ENCODE data around the gene EDNRB. TPM values are rescaled to one million over a fixed set of nuclear protein-coding genes. Genes with fewer than 3 reads are reported as not detected.
"Not testable (repeated sequence)": the region's sequence is repeated elsewhere in the genome, so short reads cannot be mapped to it uniquely, and the experiment has no call there.

EDNRB gene
- 15.6 TPM for total RNA-seq
- long read RNA-seq, full-length matches to known transcripts: 10 of 11 reads
- long read RNA-seq, partial matches to known transcripts: 0 of 11 reads
- long read RNA-seq, other reads (novel, unspliced or antisense): 1 of 11 reads

DNA sequence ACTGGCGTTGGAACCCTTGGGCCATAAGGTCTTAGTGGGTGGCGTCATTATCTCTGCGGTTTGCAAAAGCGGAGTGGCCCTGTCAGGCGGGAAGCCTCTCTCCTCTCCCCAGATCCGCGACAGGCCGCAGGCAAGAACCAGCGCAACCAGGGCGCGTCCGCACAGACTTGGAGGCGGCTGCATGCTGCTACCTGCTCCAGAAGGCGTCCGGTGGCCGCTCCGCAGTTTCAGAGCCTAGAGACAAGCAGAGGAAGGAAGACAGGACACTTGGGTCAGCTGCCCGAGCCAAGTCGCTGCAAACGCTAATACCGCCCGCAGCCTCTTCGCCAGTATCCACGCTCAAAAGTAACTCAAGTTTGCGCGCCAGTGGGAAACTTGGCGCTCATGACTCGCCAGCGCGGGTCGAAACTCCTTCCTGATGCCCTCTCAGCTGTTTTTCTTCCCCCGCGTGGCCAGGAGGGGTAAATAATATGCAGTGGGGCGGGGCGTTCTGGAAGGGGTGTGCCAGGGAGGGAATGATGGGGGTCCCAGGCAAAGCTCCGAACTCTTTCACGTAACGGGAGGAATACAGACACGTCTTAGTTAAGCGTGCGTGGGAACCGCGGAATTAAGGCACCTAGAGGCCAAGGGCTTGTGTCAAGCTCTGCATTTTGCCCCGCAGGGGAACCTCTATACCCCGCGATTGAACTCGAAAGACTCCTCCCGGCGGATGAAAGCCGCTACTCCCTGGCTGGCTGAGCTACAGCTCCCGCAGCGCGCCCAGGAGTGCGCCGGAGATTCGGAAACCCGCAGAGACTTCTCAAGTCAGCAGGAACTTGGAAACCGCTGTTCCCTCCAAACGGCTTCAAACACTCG, at the start of gene EDNRB:
Gene EDNRB (minus strand): TSS at position 441 of the 855 bp plus-strand sequence. CDS start 258 bp downstream, at position 183.
- intact Hi-C loops (cut with micrococcal nuclease): no loop called here
- DNase-seq: peak; percentile 67
- ATAC-seq: peak; percentile 73

DNA sequence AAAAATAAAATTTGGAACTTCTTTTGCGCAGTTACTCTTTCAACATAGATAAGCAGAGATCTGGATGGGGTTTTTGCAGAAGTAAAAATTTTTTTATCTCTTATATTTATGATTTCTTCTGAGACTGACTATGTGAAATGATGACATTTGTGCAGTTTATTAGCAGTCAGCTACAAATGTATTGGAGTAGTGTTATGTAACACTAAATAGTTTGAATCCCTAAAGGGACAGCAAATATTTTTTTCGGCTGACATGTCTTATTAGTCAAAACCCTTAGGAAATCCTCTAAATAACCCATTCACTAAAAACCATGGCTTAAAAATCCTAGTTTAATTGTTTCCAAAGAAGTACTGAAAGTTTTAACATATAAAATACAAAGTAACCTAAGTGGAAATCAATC, 48.0 kb upstream of the EDNRB start:
- ATAC-seq (peak; percentile 80), DNase-seq (no peak)
- intact Hi-C loops (cut with micrococcal nuclease): no loop called here

DNA sequence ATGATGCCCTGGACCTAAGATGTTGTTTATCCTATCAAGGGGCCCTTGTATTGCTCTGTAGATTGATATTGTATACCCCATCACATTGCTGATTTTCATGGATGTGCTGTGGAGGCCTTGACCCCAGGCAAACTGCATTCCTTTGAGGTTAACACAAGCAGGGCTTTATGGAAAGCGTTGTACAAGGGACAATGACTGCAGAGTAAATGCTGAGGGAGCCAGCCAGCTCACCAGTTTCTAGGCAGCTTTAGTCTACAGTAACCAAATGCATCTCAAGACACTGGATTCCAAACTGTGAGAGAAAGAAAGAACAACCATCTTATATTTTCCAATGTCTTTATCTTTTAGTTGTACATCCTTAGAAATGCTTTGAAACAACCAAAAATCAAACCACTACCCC, 34.1 kb upstream of the EDNRB start:
- ATAC-seq: no peak
- intact Hi-C loops (cut with micrococcal nuclease): no loop called here
- DNase-seq: no peak

DNA sequence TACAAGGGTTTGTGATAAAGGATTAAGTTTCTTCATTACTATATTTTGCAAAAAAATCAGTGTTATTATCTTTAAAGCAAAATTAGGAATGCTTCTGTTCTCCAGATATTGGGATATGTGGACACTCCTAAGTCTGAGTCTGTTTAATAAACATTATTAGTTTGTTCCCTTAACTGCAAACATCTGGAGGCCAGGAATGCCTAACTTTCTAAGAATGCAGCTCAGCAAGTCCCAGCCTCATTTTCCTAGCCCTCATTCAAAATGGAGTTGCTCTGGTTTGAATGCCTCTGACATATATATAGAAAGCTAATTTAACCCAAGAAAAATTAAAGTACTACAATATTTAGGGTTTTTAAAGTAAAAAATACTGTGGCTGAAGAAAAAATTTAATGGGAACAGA, 33.6 kb upstream of the EDNRB start:
- ATAC-seq (no peak), DNase-seq (no peak)
- intact Hi-C loops (cut with micrococcal nuclease): no loop called here

DNA sequence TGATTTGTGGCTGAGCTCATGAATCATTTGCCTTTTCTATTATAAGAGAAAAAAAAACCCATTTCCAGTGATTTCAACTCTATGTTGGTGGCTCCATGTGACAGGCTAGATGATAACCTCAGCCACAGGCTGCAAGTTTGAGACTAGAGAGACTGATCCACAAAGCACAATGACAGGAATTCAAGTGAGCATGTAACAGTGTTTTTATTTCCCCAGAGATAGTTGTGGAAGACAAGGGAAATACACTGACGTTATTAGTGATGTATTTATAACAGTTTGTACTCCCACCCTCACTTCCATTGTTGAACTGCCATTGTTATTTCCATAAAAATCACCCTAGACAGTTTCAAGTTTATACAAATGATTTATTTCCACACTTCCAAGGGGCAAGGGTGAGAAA, 27.9 kb upstream of the EDNRB start:
- peak; percentile 45 for ATAC-seq
- intact Hi-C loops (cut with micrococcal nuclease): no loop called here

DNA sequence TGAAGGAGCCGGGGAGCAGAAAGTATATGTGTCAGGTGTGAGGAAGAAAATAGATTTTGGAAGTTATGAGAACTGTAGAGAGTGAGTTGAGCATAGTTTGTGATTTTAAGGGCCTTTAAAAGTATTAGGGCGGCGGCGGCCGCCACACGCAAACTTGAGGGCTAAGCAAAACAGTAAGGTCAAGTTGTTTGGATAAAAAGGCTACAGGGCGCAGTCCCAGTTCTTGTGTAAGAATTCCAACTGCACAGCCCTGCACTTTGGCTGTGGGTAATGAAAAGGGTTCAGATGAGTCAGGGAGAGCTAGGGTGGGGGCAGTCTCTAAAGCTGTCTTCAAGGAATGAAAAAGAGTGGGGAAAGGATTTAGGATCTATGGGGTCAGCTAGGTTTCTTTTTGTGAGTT, 16.4 kb upstream of the EDNRB start:
- intact Hi-C loops (cut with micrococcal nuclease); ATAC-seq; DNase-seq: not testable (repeated sequence)

More for the DNA sequence above, 27.9 kb upstream of the EDNRB start:
- DNase-seq: no peak

DNA sequence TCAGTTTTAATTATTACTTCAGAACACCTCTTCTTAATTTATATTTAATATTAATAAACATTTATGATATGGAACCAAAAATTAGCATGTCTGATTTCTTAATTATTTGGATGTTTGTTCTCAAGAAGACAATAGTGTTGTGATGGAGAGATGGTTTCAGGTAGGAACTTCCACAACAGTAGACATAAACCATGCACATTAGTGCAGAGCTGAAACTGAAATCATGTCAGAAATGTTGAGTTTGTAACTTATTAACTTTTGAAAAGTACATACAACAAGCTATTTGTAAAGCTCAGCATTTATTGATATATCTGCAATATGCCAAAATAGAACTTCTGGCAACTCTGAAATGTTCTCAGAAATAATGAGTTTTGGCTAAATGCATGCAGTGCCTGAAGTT, 11.8 kb upstream of the EDNRB start:
- ATAC-seq (no peak), DNase-seq (no peak)
- intact Hi-C loops (cut with micrococcal nuclease): no loop called here

DNA sequence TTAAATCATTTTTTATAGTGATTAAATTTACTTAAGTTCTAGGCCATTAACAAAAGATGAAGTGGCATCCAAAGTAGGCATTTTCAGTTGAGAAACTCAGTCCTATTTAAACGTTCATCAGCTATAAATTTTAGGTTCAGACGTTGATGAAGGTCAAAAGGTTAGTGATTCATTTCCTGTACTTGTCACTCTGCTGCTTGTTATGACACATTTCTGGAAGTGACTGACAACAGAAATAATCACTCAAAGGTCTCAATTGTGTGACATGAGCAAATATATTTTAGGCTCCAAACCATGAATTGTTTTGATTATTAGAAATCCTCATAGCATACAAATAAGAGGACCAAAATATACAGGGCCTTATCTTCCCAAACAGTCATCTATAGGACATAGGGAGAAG, 10.3 kb upstream of the EDNRB start:
- no peak for ATAC-seq
- intact Hi-C loops (cut with micrococcal nuclease): no loop called here
- DNase-seq: no peak

DNA sequence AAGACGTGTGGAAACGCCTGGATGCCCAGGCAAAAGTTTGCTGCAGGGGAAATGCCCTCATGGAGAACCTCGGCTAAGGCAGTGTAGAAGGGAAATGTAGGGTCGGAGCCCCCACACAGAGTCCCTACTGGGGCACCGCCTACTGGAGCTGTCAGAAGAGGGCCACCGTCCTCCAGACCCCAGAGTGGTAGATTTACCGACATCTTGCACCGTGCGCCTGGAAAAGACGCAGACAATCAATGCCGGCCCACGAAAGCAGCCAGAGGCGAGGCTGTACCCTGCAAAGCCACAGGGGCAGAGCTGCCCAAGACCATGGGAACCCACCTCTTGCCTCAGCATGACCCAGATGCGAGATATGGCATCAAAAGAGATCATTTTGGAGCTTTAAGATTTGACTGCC, 7.0 kb upstream of the EDNRB start:
- DNase-seq (no peak), ATAC-seq (no peak)
- intact Hi-C loops (cut with micrococcal nuclease): no loop called here

DNA sequence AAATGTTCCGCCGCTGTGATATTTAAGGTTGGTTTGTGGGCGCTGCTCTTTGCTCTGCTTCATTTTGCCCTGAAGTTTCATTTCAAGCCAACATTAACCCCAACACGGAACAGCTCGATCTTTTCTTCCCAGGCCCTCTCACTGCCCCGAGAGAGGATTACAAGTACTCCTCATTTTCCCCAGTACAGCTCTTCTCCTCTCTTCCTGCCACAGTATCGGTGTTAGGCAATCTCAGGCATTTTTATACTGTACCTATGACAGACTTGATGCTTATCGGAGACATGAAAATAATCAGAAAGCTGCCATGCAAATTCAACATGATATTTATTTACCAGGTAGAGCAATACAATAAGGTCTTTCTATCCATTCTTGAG, 1.3 kb upstream of the EDNRB start:
- intact Hi-C loops (cut with micrococcal nuclease): no loop called here
- DNase-seq (no peak), ATAC-seq (peak; percentile 39)

DNA sequence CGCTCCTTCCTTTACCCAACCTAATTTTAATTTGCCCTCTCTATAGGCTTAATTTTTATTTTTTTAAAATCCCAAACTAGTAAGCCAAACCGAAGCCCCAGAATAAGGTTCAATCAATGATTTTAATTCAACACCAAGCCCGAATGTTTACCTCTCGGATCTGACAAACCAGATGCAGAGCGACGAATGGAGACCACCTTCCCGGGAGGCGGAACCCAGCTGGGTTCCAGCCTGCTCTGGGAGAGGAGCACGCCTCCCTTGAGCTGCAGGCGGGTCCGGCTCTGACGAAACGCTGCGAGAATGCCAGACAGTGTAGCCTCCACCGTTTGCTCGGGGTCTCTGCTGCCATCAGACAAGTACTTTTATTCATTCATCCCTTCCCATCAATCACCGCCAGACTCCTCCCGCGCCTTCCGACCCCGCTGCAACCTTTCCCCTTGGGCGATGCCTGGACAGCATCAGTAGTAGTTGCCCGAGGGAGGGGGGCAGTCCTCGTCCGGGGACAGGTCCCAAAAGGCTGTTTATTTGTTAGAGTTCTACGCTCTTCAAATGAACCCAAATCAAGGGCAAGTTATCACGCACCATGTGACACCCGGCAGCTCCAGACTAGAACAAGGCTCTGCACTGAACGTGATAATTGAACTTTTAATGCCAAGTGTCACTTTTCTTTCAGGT, 752 bp upstream of the EDNRB start:
- intact Hi-C loops (cut with micrococcal nuclease): no loop called here
- DNase-seq: peak; percentile 76
- peak; percentile 89 for ATAC-seq

DNA sequence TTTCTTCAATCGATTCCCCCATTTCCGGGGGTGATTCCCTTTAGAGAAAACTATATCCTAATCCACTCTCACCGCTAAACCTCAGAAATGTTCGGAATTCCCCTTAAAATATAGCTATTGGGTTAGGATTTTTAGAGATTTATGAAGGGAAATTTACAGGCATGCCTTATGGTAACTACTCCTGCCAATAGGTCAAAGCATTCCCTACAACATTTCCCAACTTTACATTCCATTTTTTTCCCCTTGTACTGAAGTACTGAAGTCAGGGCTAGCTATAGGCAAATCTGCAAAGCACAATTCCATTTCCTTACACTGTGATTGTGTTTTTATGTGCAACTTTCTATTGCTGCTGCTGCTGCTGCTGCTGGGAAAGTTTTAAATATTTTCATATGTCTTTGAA, 2.1 kb downstream of the EDNRB start:
- no peak for DNase-seq
- ATAC-seq: no peak
- intact Hi-C loops (cut with micrococcal nuclease): no loop called here

DNA sequence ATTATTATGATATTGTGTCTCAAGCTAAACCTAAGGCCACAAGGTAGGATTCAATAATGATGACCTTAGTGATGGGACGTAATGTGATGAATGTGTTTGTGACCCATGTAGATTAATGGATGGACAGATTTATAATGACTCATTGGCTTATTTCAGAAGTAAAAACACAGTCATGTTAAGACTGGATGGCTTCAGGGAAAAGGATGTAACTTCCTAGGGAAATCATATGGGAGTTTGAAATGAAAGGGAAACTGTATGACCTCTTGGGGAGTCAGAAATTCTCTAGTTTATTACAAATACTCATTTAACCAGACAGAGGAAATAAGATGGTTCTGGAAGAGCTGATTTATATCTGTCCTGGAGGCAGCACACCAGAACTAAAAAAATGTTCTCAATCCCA, 2.9 kb downstream of the EDNRB start:
- ATAC-seq (no peak), DNase-seq (no peak)
- intact Hi-C loops (cut with micrococcal nuclease): no loop called here

DNA sequence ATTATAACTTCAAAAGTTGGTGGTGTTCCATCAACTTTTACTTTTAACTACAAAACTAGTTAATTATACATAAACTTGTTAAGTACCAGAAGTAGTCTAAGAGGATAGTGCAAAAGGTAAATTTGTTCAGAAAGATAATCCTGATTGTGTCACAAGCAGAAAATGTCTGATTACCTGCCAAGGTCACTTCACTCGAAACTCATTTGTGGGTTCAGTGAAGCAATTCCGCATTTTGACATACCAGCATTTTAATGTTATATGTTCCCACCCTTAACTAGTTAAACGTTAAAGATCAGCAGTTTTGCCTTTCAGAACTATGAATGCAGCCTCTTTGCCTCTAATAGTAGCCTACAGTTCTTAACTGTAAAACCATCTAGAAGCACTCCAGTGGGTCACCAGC, 5.6 kb downstream of the EDNRB start:
- intact Hi-C loops (cut with micrococcal nuclease): no loop called here
- DNase-seq (no peak), ATAC-seq (no peak)

DNA sequence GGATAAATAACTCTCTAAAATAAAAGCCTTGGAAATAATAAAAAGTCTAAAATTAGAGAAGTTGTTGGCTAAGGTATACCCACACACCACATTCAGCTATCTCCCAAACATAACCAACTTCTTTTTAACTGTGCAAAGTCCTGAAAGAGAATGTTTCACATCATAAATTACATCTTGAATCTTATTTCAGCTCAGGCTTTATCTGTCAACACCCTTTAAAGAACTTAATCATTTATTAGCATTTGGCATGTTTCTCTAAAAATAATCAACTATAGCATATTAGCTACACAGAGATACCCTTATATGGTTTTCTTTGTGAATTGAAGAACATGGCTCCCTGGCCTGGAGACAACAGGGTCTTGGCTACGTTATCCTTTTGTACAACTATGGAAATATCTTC, 6.9 kb downstream of the EDNRB start:
- intact Hi-C loops (cut with micrococcal nuclease): no loop called here
- ATAC-seq (no peak), DNase-seq (no peak)

DNA sequence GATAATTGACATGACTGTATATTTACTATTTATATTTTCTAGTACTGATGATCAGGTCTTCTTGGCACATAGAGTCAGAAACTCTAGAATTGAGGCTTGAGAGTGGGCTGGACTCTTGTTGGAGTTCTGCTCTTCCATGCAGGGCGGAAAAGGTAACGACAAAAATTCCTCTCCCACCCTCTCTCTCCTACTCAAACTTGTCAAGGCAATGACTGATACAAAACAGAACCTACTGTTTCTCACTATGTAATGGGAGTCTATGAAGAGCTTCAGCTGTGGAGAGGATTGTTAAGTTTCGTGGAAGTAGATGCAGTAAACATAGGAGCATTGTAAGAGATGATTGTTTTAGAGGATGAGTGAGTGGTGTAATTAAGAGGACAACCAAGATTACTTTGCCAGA, 8.8 kb downstream of the EDNRB start:
- intact Hi-C loops (cut with micrococcal nuclease): no loop called here
- ATAC-seq: no peak
- no peak for DNase-seq

DNA sequence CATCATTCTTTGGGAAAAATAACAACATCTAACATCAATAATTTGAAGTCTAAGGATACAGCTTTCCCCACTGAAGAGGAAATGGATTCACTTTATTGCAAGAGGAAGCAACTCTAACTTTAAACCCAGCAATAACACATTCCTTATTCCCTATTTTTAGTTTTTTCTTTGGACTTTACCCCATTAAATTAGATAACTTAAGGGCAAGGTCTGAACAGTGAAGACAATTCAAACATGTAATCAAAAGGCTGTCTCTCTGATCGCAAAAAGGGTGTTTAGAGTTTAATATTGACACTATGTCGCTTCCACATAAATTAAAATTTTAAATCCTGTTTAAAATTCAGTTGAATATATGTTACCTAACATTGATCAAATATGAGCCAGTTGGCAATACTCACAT, 10.1 kb downstream of the EDNRB start:
- DNase-seq (no peak), ATAC-seq (no peak)
- intact Hi-C loops (cut with micrococcal nuclease): no loop called here

DNA sequence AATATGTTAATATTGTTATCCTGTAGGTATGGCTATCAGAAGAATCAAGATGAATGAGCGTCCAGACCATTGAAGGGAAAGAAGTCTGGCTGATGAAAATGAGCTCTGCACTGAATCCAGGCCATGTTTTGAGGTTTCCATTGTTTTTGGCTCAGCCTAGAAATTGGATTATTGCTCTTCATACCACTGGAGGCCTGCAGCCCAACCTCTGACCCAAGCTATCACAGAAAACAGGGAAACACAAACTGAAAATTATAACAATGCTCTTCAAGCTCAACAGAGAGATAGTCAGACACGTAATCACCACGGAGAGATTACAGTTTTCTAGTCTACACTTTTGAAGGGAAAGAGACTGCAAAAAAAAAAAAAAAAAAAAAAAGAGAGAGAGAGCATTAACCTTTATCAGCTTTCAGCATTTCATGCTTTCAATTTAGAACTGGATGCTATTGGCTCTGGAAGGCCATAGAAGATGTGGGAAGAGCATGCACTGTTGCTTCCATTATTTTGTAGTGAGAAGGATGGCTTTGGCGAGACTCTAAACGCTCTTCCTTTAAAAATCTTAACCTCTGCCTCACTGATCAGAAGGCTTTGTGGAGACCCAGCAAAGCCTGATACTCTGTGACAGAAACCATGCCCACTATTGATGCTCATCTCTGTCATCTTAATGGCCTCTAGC, 10.8 kb downstream of the EDNRB start:
- ATAC-seq: peak; percentile 68
- peak; percentile 34 for DNase-seq
- intact Hi-C loops (cut with micrococcal nuclease): no loop called here

DNA sequence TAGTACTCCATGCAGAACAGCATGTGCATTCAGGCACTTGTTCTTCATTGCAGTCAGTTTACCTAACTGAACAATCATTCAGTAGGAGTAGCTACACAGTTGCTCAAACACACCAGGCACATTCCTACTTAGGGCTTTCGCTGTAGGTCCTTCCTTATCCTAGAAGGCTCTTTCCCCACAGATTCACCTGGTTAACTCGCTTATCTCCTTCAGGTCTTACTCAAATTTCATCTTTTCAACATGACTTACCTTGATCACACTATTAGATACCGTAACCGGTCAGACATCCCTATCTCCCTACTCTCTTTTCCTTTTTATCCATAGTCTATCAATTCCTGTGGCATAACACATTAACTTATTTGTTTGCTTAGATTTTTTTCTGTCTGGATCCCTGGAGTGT, 14.6 kb downstream of the EDNRB start:
- ATAC-seq: no peak
- intact Hi-C loops (cut with micrococcal nuclease): no loop called here
- DNase-seq: no peak

DNA sequence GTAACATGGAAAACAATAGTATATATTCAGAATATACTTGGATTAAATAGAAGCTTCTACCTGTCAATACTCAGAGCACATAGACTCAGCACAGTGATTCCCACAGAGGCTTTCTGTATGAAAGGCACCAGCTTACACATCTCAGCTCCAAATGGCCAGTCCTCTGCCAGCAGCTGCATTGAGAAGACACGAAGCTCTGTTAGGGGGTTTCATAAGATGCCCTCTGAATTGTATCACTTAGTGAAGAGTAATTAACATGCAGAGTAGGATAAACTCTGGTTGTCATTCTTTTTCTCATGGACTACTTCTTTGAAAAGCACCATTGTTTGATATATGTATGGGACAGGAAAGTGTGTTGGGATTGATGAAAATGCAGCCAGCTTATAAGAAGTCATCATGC, 15.2 kb downstream of the EDNRB start:
- DNase-seq (no peak), ATAC-seq (no peak)
- intact Hi-C loops (cut with micrococcal nuclease): no loop called here

Data from left ventricle myocardium superior (tissue), 1 donor.